ENCODE data around the gene ZNF805.

DNA sequence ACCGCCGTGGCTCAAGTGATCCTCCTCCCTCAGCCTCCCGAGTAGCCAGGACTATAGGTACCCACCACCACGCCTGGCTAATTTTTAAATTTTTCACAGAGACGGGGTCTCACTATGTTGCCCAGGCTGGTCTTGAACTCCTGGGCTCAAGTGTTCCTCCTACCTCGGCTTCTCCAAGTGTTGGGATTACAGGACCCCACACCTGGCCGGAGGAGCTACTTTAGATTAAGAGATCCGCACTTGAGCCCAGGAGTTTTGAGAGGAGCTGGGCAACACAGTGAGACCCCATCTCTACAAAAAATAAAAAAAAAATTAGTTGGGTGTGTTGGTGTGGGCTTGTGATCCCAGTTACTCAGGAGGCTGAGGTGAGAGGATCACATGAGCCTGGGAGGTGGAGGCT lies 30.8 kb downstream of the ZNF805 start:
- TF ChIP-seq, protein P1, sequence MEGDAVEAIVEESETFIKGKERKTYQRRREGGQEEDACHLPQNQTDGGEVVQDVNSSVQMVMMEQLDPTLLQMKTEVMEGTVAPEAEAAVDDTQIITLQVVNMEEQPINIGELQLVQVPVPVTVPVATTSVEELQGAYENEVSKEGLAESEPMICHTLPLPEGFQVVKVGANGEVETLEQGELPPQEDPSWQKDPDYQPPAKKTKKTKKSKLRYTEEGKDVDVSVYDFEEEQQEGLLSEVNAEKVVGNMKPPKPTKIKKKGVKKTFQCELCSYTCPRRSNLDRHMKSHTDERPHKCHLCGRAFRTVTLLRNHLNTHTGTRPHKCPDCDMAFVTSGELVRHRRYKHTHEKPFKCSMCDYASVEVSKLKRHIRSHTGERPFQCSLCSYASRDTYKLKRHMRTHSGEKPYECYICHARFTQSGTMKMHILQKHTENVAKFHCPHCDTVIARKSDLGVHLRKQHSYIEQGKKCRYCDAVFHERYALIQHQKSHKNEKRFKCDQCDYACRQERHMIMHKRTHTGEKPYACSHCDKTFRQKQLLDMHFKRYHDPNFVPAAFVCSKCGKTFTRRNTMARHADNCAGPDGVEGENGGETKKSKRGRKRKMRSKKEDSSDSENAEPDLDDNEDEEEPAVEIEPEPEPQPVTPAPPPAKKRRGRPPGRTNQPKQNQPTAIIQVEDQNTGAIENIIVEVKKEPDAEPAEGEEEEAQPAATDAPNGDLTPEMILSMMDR (IDR thresholded peaks at IDR 0.05): no peak
- TF ChIP-seq EP300 (IDR thresholded peaks at IDR 0.05) (no peak), POLR2AphosphoS5 (IDR thresholded peaks at IDR 0.05) (no peak)
